ENCODE measurements around the gene TOLLIP.

TOLLIP gene

DNA sequence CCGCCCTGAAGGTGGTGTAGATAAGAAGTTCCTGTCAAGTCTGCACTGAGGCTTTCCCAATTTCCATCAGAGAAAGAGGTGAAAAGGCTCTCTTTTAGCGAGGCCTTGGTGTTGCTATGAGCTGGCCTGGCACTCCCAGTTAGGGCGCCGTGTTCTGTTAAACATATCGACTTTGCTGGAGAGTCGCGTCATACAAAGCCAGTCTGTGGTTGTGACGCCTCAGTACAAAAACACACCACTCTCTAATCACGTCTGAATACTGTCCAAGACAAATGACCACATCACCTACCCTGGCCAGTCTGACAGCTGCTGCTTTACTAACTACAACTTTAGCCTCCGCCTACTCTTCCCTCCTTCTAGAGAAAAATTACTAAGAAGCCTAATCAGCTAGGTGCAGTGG lies 8.0 kb upstream of the TOLLIP start:
- TF ChIP-seq GLIS3 (CRISPR knock-in tag; IDR thresholded peaks at IDR 0.05): no peak
- no peak for TF ChIP-seq ZC3H10 (CRISPR knock-in tag; IDR thresholded peaks at IDR 0.05)
- no peak for TF ChIP-seq ZNF70 (CRISPR knock-in tag; IDR thresholded peaks at IDR 0.05)
- TF ChIP-seq, protein P1, sequence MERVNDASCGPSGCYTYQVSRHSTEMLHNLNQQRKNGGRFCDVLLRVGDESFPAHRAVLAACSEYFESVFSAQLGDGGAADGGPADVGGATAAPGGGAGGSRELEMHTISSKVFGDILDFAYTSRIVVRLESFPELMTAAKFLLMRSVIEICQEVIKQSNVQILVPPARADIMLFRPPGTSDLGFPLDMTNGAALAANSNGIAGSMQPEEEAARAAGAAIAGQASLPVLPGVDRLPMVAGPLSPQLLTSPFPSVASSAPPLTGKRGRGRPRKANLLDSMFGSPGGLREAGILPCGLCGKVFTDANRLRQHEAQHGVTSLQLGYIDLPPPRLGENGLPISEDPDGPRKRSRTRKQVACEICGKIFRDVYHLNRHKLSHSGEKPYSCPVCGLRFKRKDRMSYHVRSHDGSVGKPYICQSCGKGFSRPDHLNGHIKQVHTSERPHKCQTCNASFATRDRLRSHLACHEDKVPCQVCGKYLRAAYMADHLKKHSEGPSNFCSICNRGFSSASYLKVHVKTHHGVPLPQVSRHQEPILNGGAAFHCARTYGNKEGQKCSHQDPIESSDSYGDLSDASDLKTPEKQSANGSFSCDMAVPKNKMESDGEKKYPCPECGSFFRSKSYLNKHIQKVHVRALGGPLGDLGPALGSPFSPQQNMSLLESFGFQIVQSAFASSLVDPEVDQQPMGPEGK (CRISPR knock-in tag; IDR thresholded peaks at IDR 0.05; ENCODE audit: borderline replicate concordance): no peak
- TF ChIP-seq CSDC2 (CRISPR knock-in tag; IDR thresholded peaks at IDR 0.05): no peak
- TF ChIP-seq, protein P2, sequence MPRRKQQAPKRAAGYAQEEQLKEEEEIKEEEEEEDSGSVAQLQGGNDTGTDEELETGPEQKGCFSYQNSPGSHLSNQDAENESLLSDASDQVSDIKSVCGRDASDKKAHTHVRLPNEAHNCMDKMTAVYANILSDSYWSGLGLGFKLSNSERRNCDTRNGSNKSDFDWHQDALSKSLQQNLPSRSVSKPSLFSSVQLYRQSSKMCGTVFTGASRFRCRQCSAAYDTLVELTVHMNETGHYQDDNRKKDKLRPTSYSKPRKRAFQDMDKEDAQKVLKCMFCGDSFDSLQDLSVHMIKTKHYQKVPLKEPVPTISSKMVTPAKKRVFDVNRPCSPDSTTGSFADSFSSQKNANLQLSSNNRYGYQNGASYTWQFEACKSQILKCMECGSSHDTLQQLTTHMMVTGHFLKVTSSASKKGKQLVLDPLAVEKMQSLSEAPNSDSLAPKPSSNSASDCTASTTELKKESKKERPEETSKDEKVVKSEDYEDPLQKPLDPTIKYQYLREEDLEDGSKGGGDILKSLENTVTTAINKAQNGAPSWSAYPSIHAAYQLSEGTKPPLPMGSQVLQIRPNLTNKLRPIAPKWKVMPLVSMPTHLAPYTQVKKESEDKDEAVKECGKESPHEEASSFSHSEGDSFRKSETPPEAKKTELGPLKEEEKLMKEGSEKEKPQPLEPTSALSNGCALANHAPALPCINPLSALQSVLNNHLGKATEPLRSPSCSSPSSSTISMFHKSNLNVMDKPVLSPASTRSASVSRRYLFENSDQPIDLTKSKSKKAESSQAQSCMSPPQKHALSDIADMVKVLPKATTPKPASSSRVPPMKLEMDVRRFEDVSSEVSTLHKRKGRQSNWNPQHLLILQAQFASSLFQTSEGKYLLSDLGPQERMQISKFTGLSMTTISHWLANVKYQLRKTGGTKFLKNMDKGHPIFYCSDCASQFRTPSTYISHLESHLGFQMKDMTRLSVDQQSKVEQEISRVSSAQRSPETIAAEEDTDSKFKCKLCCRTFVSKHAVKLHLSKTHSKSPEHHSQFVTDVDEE (CRISPR knock-in tag; IDR thresholded peaks at IDR 0.05): no peak
- TF ChIP-seq PPARA (CRISPR knock-in tag; IDR thresholded peaks at IDR 0.05; ENCODE audit: borderline replicate concordance): no peak
- no peak for TF ChIP-seq ZNF8 (CRISPR knock-in tag; IDR thresholded peaks at IDR 0.05)
- TF ChIP-seq TCF4 (CRISPR knock-in tag; IDR thresholded peaks at IDR 0.05; ENCODE audit: borderline replicate concordance): no peak
- no peak for TF ChIP-seq SNAI2 (CRISPR knock-in tag; IDR thresholded peaks at IDR 0.05)
- TF ChIP-seq ARNTL (CRISPR knock-in tag; IDR thresholded peaks at IDR 0.05; ENCODE audit: borderline replicate concordance, low read depth): no peak
- TF ChIP-seq, protein P3, sequence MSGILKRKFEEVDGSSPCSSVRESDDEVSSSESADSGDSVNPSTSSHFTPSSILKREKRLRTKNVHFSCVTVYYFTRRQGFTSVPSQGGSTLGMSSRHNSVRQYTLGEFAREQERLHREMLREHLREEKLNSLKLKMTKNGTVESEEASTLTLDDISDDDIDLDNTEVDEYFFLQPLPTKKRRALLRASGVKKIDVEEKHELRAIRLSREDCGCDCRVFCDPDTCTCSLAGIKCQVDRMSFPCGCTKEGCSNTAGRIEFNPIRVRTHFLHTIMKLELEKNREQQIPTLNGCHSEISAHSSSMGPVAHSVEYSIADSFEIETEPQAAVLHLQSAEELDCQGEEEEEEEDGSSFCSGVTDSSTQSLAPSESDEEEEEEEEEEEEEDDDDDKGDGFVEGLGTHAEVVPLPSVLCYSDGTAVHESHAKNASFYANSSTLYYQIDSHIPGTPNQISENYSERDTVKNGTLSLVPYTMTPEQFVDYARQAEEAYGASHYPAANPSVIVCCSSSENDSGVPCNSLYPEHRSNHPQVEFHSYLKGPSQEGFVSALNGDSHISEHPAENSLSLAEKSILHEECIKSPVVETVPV (CRISPR knock-in tag; IDR thresholded peaks at IDR 0.05): no peak
- TF ChIP-seq ZFP3 (CRISPR knock-in tag; IDR thresholded peaks at IDR 0.05): no peak
- TF ChIP-seq ZFP30 (CRISPR knock-in tag; IDR thresholded peaks at IDR 0.05): no peak
- no peak for TF ChIP-seq TOX (CRISPR knock-in tag; IDR thresholded peaks at IDR 0.05; ENCODE audit: borderline replicate concordance)
- TF ChIP-seq, protein P4, sequence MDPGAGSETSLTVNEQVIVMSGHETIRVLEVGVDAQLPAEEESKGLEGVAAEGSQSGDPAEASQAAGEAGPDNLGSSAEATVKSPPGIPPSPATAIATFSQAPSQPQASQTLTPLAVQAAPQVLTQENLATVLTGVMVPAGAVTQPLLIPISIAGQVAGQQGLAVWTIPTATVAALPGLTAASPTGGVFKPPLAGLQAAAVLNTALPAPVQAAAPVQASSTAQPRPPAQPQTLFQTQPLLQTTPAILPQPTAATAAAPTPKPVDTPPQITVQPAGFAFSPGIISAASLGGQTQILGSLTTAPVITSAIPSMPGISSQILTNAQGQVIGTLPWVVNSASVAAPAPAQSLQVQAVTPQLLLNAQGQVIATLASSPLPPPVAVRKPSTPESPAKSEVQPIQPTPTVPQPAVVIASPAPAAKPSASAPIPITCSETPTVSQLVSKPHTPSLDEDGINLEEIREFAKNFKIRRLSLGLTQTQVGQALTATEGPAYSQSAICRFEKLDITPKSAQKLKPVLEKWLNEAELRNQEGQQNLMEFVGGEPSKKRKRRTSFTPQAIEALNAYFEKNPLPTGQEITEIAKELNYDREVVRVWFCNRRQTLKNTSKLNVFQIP (CRISPR knock-in tag; IDR thresholded peaks at IDR 0.05; ENCODE audit: borderline replicate concordance, low read depth): no peak
- no peak for TF ChIP-seq BACH2 (CRISPR knock-in tag; IDR thresholded peaks at IDR 0.05; ENCODE audit: borderline replicate concordance)
- ATAC-seq: no peak

DNA sequence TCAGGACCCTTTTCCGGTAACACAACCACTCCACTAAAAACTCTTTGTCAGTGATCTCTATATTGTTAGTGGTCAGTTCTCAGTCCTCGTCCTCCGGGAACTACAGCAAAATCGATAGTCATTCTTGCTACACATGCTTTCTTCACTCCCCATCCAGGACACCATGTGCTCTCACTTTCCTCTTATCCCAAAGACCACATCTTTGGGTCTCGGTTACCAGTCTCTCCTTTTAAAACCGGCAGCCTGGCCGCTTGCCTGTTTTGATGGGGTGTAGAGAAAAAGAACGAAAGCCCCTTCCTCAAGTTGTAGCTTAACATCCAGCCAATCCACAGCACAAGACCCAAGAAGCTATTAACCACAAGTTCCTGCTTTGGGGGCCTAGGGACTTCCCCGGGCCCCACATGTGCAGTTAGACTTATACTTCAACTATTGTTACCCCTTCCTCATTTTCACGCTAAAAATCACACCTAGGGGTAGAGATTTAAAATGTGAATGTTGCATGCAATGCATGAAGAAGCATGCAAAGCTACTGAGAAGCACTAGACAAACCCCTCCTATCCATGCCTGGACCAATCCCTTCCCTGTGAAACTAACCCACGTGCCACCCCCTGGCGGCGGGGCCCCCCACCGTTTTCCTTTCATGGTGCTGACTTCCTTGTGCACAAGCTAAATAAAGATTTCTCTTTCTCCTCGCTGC lies 1.5 kb upstream of the TOLLIP start:
- TF ChIP-seq ZC3H10 (CRISPR knock-in tag; IDR thresholded peaks at IDR 0.05): no peak
- TF ChIP-seq OSR1 (CRISPR knock-in tag; IDR thresholded peaks at IDR 0.05): no peak
- TF ChIP-seq, protein P2 (CRISPR knock-in tag; IDR thresholded peaks at IDR 0.05): no peak
- TF ChIP-seq TCF4 (CRISPR knock-in tag; IDR thresholded peaks at IDR 0.05; ENCODE audit: borderline replicate concordance): no peak
- TF ChIP-seq GLIS3 (CRISPR knock-in tag; IDR thresholded peaks at IDR 0.05): no peak
- TF ChIP-seq, protein P3 (CRISPR knock-in tag; IDR thresholded peaks at IDR 0.05): no peak
- no peak for TF ChIP-seq ZNF70 (CRISPR knock-in tag; IDR thresholded peaks at IDR 0.05)
- TF ChIP-seq CSDC2 (CRISPR knock-in tag; IDR thresholded peaks at IDR 0.05): no peak
- no peak for TF ChIP-seq ISL1 (CRISPR knock-in tag; IDR thresholded peaks at IDR 0.05)
- no peak for TF ChIP-seq ZNF8 (CRISPR knock-in tag; IDR thresholded peaks at IDR 0.05)
- TF ChIP-seq RARB (CRISPR knock-in tag; IDR thresholded peaks at IDR 0.05): no peak
- no peak for TF ChIP-seq TOX (CRISPR knock-in tag; IDR thresholded peaks at IDR 0.05; ENCODE audit: borderline replicate concordance)
- TF ChIP-seq PPARA (CRISPR knock-in tag; IDR thresholded peaks at IDR 0.05; ENCODE audit: borderline replicate concordance): no peak
- no peak for TF ChIP-seq ZFP3 (CRISPR knock-in tag; IDR thresholded peaks at IDR 0.05)
- no peak for TF ChIP-seq SNAI2 (CRISPR knock-in tag; IDR thresholded peaks at IDR 0.05)
- TF ChIP-seq ESRRG (CRISPR knock-in tag; IDR thresholded peaks at IDR 0.05): no peak
- TF ChIP-seq ZFP30 (CRISPR knock-in tag; IDR thresholded peaks at IDR 0.05): no peak
- TF ChIP-seq, protein P1 (CRISPR knock-in tag; IDR thresholded peaks at IDR 0.05; ENCODE audit: borderline replicate concordance): no peak

More for the DNA sequence above, 1.5 kb upstream of the TOLLIP start:
- ATAC-seq: no peak
